Calu3 (cell line): ENCODE data around the gene GBA2. TPM values are rescaled to one million over a fixed set of nuclear protein-coding genes. Genes with fewer than 3 reads are reported as not detected.

Source experiments
- BruUV-seq: library from RNA; stranded (reverse); fragments of 400-500 nt; replicated peaks from 2 replicates; lab custom pipeline; 2021; lab: Mats Ljungman, UMichigan
- CTCF ChIA-PET: fragments of 300-600 bp; sonication (Branson Sonifier 250); formaldehyde crosslinking; loops from one replicate; lab custom pipeline; 2022; ENCODE audit warnings: antibody characterized with exemption; lab: Charles Lee
- DNase-seq: peaks from one replicate; pipeline ENCODE4 v3.0.0; 2022
- H3K27ac Mint-ChIP-seq: one replicate; pipeline ENCODE4 v1.8.0; 2022; ENCODE audit warnings: mixed read lengths; ENCODE audit not compliant: unreplicated experiment
- H3K27me3 Mint-ChIP-seq: one replicate; pipeline ENCODE4 v1.8.0; 2022; ENCODE audit warnings: mixed read lengths; ENCODE audit not compliant: unreplicated experiment
- H3K36me3 Mint-ChIP-seq: one replicate; pipeline ENCODE4 v1.8.0; 2022; ENCODE audit warnings: mild to moderate bottlenecking, moderate library complexity, mixed read lengths; ENCODE audit not compliant: insufficient read depth, unreplicated experiment
- H3K4me1 Mint-ChIP-seq: one replicate; pipeline ENCODE4 v1.8.0; 2022; ENCODE audit warnings: mild to moderate bottlenecking, low read depth, mixed read lengths; ENCODE audit not compliant: unreplicated experiment
- H3K4me3 Mint-ChIP-seq: one replicate; pipeline ENCODE4 v1.8.0; 2022; ENCODE audit warnings: mild to moderate bottlenecking, low read depth, moderate library complexity, mixed read lengths; ENCODE audit not compliant: unreplicated experiment
- H3K9me3 Mint-ChIP-seq: one replicate; pipeline ENCODE4 v1.8.0; 2022; ENCODE audit warnings: low read depth, mixed read lengths; ENCODE audit not compliant: unreplicated experiment
- intact Hi-C: fragments of 100-400 bp; cut with micrococcal nuclease; formaldehyde crosslinking; loops from one replicate; pipeline ENCODE4 v1.10.0; 2022; ENCODE audit not compliant: unreplicated experiment
- total RNA-seq: library from RNA; stranded (reverse); gene quantifications from 2 replicates; pipeline ENCODE4 v1.2.3, GENCODE V29; 2022
- TF ChIP-seq, protein P1 (sequence below): fragments of 200-600 bp; IDR thresholded peaks from one replicate; pipeline ENCODE4 v1.8.0; 2022; ENCODE audit warnings: antibody characterized with exemption; ENCODE audit not compliant: unreplicated experiment

Gene GBA2
- total RNA-seq, 1 experiment from 2014 or later = 62.7 TPM

DNA sequence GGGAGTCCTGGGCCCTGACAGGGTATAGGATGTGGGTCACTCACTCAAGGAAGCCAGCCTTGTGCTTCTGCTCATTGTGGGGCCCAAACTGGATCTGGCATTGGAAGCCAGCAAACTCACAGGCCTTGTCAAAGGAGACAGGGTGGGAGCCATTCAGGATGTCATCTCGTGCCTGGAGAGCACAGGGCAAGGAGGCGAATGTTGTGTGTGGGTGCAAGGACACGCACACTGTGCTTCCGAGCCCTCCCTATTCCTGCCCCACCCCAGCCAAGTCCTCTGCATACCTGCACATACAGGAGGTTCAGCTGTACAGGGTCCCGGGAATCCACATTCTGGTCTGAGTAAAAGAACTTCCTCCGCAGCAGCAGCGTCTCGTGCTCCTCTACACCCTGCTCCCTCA, 25.1 kb downstream of the GBA2 start:
- no peaks in the 10 kb centered on the region for H3K9me3 Mint-ChIP-seq
- no peaks in the 10 kb centered on the region for H3K4me1 Mint-ChIP-seq
- H3K36me3 Mint-ChIP-seq = peaks cover 14% of the 10 kb centered on the region
- CTCF ChIA-PET = no interaction called here
- TF ChIP-seq, protein P1, sequence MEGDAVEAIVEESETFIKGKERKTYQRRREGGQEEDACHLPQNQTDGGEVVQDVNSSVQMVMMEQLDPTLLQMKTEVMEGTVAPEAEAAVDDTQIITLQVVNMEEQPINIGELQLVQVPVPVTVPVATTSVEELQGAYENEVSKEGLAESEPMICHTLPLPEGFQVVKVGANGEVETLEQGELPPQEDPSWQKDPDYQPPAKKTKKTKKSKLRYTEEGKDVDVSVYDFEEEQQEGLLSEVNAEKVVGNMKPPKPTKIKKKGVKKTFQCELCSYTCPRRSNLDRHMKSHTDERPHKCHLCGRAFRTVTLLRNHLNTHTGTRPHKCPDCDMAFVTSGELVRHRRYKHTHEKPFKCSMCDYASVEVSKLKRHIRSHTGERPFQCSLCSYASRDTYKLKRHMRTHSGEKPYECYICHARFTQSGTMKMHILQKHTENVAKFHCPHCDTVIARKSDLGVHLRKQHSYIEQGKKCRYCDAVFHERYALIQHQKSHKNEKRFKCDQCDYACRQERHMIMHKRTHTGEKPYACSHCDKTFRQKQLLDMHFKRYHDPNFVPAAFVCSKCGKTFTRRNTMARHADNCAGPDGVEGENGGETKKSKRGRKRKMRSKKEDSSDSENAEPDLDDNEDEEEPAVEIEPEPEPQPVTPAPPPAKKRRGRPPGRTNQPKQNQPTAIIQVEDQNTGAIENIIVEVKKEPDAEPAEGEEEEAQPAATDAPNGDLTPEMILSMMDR = no peak
- no peak overlapping the region for H3K27ac Mint-ChIP-seq
- intact Hi-C loops = no loop called here
- BruUV-seq = no TSS peak
- DNase-seq = no peak
- H3K27me3 Mint-ChIP-seq = no peaks in the 10 kb centered on the region
- H3K4me3 Mint-ChIP-seq = no peak overlapping the region

- H3K27me3 Mint-ChIP-seq = no peaks in the 10 kb centered on the region
- CTCF ChIA-PET = no interaction called here
- TF ChIP-seq, protein P1 = no peak
- H3K4me1 Mint-ChIP-seq = no peaks in the 10 kb centered on the region
- intact Hi-C loops = no loop called here
- no peaks in the 10 kb centered on the region for H3K9me3 Mint-ChIP-seq
- BruUV-seq = no TSS peak
- H3K36me3 Mint-ChIP-seq = peaks cover 14% of the 10 kb centered on the region
- DNase-seq = no peak
- H3K4me3 Mint-ChIP-seq = no peak overlapping the region
- H3K27ac Mint-ChIP-seq = no peak overlapping the region
Measured at GRCh38 chr9:35723426-35723825, 25.6 kb downstream of the GBA2 start.

DNA sequence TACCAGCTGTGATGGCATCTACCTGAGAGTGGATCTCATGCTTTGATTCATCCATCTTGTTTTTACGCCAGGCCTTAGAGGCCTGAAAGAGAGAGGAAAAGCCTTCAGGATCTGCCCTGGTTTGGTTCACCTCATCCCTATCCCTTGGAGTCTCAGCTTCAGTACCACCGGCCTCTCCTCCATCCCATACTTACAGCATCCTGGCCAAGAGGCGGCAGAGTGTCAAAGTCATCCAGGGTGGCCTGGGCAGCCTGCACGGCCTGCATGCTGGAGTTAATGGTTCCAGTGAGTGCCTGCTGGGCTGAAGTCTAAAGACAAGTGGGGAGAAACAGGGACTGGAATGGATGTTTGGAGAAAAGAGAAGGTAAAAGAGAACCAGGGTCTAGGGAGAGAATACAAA, 29.5 kb downstream of the GBA2 start:
- H3K9me3 Mint-ChIP-seq = no peaks in the 10 kb centered on the region
- DNase-seq = no peak
- CTCF ChIA-PET = no interaction called here
- H3K4me3 Mint-ChIP-seq = no peak overlapping the region
- H3K27ac Mint-ChIP-seq = no peak overlapping the region
- no TSS peak for BruUV-seq
- no peaks in the 10 kb centered on the region for H3K27me3 Mint-ChIP-seq
- intact Hi-C loops = no loop called here
- no peaks in the 10 kb centered on the region for H3K4me1 Mint-ChIP-seq
- peaks cover 26% of the 10 kb centered on the region for H3K36me3 Mint-ChIP-seq
- TF ChIP-seq, protein P1 = no peak

GRCh38 chr9:35718721-35719511, 30.1 kb downstream of the GBA2 start:
- Mint-ChIP-seq H3K4me3 (no peak overlapping the region), H3K27ac (no peak overlapping the region), H3K27me3 (no peaks in the 10 kb centered on the region), H3K4me1 (no peaks in the 10 kb centered on the region), H3K36me3 (peaks cover 28% of the 10 kb centered on the region), H3K9me3 (no peaks in the 10 kb centered on the region)
- TF ChIP-seq, protein P1 = no peak
- CTCF ChIA-PET = no interaction called here
- intact Hi-C loops = no loop called here
- no peak for DNase-seq
- BruUV-seq = no TSS peak
